ENCODE results near the gene SSTR1.
"Not testable (repeated sequence)": the region's sequence is repeated elsewhere in the genome, so short reads cannot be mapped to it uniquely, and the experiment has no call there.

Gene SSTR1

DNA sequence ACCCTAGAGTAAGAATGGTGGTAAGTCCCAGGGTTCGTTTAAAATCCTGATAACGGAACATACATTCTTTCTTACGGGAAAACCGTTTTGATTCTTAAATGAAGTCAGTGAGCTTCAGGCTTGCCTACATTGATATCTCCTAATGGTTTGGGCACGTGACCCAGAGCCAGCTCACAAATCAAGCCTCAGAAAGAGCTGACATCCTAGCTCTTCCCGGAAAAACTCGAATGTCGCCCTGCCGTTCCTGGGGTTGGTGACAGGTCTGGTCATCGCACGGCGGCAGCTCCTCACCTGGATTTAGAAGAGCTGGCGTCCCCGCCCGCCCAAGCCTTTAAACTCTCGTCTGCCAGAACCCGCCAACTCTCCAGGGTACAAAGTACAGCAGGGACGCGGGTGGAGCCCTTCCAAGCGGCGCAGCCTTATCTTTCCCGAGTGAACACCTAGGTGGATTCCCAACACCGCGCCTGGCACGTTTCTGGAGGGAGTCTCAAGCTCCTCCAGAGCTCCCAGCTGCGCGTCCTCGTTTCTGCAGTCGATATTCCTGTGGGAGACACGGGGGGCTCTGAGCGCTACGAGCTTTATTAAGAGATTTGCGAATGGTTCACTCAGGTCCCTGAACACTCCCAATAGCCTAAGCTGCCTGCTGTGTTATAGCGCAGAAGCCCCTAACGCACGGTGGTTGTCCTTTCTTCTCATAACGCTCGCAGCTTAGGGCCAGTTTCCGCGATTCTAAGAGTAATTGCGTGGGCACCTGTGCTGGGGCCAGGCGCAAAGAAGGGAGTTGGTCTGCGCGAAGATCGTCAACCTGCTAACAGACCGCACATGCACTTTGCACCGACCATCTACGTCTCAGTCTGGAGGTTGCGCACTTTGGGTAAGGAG, at the start of gene SSTR1:
SSTR1 (plus strand) TSS at position 169 of the 882 bp plus-strand sequence. CDS start 1,486 bp downstream, outside the sequence.
- DNase-seq: no peak

GRCh38 chr14:38158468-38158867, 49.2 kb upstream of the SSTR1 start:
- DNase-seq: no peak

- DNase-seq: no peak
Observed at GRCh38 chr14:38168416-38168815, 39.3 kb upstream of the SSTR1 start.

GRCh38 chr14:38171197-38171596, 36.5 kb upstream of the SSTR1 start:
- DNase-seq: no peak

DNA sequence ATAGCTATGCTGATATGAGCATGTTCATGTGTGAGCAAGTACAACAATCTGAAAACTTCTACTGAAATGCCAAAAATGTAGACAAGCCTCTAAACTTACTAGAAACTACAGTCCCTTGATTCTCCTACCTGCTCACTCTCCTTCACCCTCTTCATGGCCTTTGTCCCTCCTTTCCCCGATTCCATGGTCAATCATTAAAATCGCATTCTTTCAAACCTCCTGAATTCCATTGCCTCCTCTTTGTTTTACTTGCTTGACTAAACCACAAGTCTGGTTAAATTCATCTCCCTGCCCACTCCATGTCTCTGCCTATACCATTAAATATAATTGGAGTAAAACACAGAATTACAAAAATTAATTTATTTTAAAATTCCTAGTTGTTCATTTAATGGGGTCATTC, 33.0 kb upstream of the SSTR1 start:
- DNase-seq: no peak

DNA sequence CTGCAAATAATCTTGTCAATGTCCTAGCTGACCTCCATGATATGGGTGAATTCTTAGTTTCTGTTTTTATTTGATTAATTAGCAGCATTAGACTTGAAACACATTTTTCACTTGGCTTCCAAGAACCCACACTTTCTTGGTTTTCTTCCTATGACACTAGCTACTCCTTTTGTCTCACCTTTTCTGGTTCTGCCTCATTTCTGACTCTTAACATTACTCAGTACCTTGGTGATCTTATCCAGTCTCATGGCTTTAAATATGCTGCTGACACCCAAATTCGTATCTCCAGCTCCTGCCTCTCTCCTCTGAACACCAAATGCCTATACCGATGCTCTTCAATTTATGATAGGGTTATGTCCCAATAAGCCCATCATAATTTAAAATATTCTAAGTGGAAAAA, 32.0 kb upstream of the SSTR1 start:
- no peak for DNase-seq

DNA sequence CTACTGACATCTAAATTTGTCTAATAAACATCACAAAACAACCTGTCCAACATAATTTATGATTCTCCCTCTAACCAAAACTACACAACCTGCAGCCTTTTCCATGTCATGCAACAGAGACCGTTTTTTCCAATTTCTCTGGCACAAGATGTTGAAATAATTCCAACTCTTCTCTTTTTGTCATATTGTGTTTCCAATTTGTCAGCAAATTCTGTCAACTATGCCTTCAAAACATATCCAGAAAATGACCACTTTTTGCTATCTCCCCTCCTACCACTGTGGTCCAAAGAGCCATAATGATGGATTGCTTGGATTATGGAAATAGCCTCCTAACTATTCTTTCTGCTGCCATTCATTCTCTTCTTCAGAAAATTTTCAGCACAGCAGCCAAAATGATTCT, 31.3 kb upstream of the SSTR1 start:
- no peak for DNase-seq

DNA sequence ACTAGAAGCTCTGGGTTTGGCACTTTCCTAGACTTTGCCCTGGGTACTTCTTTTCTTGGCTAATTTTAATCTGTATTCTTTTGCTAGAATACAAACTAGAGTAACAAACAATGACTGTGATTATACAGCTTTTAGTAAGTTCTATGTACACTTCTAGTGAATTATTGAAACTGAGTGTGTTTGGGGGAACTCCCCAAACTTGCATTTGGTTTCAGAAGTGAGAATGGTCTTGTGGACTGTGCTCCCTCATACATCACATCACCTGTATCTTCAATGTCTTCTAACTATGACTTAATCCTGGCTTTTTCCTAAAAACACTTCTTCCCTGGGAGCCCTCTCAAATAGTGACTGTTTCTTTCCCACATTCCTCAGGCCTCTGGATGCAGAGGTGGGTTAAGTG, 23.6 kb upstream of the SSTR1 start:
- no peak for DNase-seq

DNA sequence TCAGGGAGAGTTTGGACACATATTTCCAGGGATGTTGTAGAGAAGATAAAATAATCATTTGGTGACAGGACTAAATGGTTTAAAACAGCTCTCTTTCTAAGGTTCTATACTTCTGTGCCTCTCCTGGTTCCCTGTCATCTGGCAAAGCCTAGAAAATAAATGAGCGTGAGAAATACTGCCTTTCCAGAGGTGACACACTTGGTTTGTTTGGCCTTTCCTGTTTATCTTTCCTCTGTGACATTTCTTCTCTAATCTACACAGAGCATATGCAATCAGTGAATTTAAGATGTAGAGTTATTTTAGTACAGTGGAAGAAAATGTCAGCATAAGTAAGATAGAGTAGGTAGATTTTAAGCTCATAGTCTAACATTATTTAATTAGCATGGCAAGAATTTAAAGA, 22.0 kb upstream of the SSTR1 start:
- no peak for DNase-seq

GRCh38 chr14:38186216-38186615, 21.5 kb upstream of the SSTR1 start:
- DNase-seq: no peak

DNA sequence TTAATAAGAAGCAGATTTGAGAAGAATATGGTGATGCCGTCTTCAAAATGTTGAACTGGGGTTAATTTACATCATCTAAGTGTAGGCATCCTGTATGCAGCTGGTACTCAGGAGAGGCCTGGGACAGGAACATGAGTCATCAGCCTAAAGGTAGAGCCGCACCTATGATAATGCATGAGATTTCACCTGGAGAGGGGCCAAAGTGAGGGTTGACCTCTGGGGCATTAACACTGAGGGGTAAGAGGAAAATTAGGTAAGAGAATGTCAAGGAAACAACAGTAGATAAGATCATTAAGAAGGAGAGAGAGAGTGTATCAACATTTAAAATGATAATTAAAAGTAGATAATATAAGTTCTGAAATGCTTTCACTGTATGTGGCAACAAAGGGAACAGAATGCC, 20.2 kb upstream of the SSTR1 start:
- DNase-seq: no peak

DNA sequence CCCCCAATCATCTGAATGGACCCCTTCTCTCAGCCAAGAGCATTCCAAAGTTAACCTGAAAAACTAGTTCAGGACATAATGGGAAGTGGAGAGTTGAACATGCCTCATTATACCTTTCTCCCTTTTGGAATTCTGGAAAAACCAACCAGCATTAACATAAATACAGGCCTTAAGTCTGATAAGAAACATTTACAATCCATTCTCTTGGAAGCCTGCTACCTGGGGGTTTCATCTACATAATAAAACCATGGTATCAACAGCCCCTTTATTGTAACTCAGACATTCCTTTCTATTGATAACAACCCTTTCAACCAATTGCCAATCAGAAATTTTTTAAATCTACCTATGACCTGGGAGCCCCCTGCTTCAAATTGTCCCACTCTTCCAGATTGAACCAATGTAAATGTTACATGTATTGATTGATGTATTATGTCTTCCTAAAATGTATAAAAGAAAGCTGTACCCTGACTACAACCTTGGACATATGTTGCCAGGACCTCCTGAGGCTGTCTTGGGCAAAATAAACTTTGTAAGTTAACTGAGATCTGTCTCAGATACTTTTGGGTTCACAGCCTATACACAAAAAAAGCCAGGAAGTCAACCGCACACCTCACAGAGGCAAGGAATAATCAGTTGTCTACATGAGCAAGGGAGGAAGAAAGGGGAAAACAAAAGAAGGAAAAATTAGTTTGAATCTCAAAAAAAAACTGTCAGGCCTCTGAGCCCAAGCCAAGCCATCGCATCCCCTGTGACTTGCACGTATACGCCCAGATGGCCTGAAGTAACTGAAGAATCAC, 17.6 kb upstream of the SSTR1 start:
- DNase-seq: no peak

GRCh38 chr14:38190846-38191245, 16.9 kb upstream of the SSTR1 start:
- DNase-seq: not testable (repeated sequence)

DNA sequence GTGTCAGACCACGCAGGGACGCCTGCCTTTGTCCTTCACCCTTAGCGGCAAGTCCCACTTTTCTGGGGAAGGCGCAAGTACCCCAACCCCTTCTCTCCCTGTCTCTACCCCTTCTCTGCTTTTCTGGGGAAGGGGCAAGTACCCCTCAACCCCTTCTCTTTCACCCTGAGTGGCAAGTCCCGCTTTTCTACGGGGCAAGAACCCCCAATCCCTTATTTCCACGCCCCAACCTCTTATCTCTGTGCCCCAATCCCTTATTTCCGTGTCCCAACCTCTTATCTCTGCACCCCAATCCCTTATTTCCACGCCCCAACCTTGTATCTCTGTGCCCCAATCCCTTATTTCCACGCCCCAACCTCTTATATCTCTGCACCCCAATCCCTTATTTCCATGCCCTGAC, 16.2 kb upstream of the SSTR1 start:
- DNase-seq: not testable (repeated sequence)

GRCh38 chr14:38197001-38197783, 10.5 kb upstream of the SSTR1 start:
- no peak for DNase-seq

DNA sequence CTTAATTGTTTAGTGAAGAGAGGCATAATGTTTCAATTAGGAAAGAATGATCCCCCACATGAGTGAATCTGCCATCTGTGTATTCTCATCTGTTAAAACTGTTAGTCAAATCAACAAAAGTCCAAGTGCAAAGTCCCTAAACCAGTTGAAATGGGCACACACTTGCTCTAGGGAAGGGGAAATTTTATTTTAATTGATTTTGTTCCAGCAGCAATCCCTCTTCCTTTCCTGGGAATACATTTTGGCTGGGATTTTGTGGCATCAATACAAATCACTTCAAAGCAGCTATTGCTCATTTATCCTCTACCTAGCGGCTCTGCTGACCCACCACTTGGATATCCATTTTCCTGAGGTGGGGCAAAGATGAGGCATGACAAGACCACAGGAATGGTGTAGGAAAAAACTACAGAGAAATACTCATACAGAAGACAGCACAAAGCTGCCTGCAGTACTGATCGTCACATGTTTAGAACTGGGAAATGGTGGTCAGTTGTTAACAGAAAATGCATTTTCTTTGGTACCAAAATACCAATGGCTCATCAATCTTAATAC, 9.8 kb upstream of the SSTR1 start:
- DNase-seq: no peak

DNA sequence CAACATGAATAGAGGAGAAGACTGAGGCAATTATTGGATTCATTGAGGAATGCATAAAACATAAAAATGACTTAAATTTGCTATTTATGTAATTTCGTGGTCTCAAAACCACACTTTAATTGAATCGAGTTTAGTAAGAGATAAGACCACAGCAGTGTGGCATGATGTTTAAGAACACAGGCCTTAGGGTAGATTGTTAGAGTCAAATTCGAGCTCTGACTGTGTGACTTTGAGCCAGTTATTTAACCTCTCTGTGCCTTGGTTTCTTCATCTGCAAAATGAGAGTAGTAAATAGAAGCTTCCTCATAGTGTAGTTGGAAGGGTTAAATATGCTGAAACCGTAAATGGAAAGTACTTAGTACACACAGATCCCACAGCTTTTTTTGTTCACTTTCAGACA, 9.3 kb upstream of the SSTR1 start:
- DNase-seq: no peak

DNA sequence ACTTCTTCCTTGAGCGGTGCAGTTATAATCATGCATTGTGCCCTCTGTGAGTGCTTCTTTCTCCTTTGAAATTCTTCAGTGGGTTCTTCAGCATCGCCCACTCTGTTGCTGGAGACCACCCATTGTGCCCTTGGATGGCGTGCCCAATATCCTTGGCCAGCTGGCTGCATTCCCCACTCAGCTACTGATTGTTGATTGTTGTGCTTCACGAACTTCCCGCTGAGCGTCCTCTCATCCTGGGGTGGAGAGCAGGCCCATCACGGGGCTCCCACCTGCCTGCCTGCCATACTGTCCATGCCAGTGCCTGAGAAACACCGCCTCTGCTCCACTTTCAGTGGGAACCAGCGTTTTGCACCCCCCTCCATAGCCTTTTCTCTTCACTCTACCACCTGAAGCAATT, 8.6 kb upstream of the SSTR1 start:
- no peak for DNase-seq

- no peak for DNase-seq
Observed at GRCh38 chr14:38199739-38200138, 8.0 kb upstream of the SSTR1 start.

DNA sequence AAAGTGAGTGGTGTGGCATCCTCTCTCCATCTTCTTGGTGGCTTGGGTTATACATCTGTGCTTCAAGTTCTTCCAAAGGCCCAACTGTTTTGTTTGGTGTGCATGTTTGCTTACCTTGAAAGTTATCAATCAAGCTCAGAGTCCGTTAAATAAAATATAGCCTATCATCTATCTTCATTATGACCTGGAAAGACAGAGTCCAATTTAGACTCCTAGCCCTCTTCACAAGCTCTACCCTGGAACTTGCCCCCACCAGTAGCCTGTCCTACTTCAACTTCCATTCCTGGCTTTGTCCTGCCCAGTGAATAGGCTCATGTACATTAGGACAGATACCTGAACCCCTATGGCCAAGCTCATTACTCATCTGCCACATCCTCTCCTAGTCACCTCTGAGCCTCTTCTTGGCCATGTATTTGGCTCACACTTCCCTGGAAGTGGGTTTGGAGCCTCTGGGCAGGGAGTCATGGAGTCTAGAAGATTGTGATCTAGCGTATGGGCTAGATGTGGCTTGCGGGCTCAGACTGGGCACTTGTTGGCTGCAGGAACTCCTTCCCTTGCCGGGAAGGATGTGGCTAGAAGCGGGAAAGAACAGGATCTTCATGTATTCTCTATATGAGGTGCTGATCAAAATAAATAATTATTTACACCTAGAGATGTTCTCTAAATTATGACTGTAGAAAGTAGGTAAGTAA, 6.4 kb upstream of the SSTR1 start:
- DNase-seq: no peak

GRCh38 chr14:38202444-38203191, 5.1 kb upstream of the SSTR1 start:
- no peak for DNase-seq
